ENCODE results near the gene LKAAEAR1. TPM values are rescaled to one million over a fixed set of nuclear protein-coding genes. Genes with fewer than 3 reads are reported as not detected.

Gene LKAAEAR1
- total and polyA plus RNA-seq, 2 of the 13 experiments (the other 11 are each of a cell fraction or from before 2014, with no cell fraction given) = not detected

- TF ChIP-seq KAT7 (CRISPR knock-in tag; IDR thresholded peaks at IDR 0.05; ENCODE audit: borderline replicate concordance) (peak; percentile 57; the same call in 1 of the 2 replicates), ZNF496 (CRISPR knock-in tag; IDR thresholded peaks at IDR 0.05; ENCODE audit: insufficient replicate concordance) (no peak), ZBTB8A (CRISPR knock-in tag; IDR thresholded peaks at IDR 0.05; ENCODE audit: borderline replicate concordance, low read depth) (no peak), MIXL1 (CRISPR knock-in tag; IDR thresholded peaks at IDR 0.05) (peak; percentile 32; the same call in 1 of the 2 replicates), CHD2 (IDR thresholded peaks at IDR 0.05; ENCODE audit: low read depth, low read length) (no peak; the same call in 1 of the 2 replicates), TAF15 (IDR thresholded peaks at IDR 0.05; ENCODE audit: low read depth, low read length, poor library complexity, severe bottlenecking) (no peak), GTF3A (CRISPR knock-in tag; conservative IDR thresholded peaks at IDR 0.05) (no peak), ZFX (CRISPR knock-in tag; IDR thresholded peaks at IDR 0.05; ENCODE audit: low read depth) (peak; percentile 97), MTA3 (CRISPR knock-in tag; IDR thresholded peaks at IDR 0.05) (no peak), AKAP8 (CRISPR knock-in tag; IDR thresholded peaks at IDR 0.05) (no peak; the same call in none of the 2 replicates), GTF2F1 (IDR thresholded peaks at IDR 0.05; ENCODE audit: low read length) (no peak), KDM5B (CRISPR knock-in tag; IDR thresholded peaks at IDR 0.05; ENCODE audit: borderline replicate concordance) (peak; percentile 6; the same call in 1 of the 2 replicates), BATF2 (CRISPR knock-in tag; IDR thresholded peaks at IDR 0.05) (no peak), SRY (CRISPR knock-in tag; IDR thresholded peaks at IDR 0.05) (no peak), MEIS2 (CRISPR knock-in tag; IDR thresholded peaks at IDR 0.05) (peak; percentile 85), SATB2 (CRISPR knock-in tag; IDR thresholded peaks at IDR 0.05) (no peak), RBFOX2 (IDR thresholded peaks at IDR 0.05; ENCODE audit: low read depth, low read length) (peak; percentile 68), FOXC1 (CRISPR knock-in tag; IDR thresholded peaks at IDR 0.05; ENCODE audit: borderline replicate concordance) (peak; percentile 61), ZNF430 (CRISPR knock-in tag; IDR thresholded peaks at IDR 0.05) (no peak), FOXM1 (CRISPR knock-in tag; IDR thresholded peaks at IDR 0.05) (no peak; the same call in 1 of the 2 replicates), RNF2 (conservative IDR thresholded peaks at IDR 0.05; ENCODE audit: low read depth) (no peak), SIN3A (IDR thresholded peaks at IDR 0.05; ENCODE audit: borderline replicate concordance, low read depth, low read length) (no peak), ZSCAN20 (CRISPR knock-in tag; IDR thresholded peaks at IDR 0.05; ENCODE audit: borderline replicate concordance) (peak; percentile 88), NFE2 (CRISPR knock-in tag; IDR thresholded peaks at IDR 0.05) (0 out of 2 replicates have a peak, but pooled peaks have one; percentile 5), ZNF274 (CRISPR knock-in tag; IDR thresholded peaks at IDR 0.05) (peak; percentile 85)
These were observed 33.8 kb downstream of the LKAAEAR1 start (continued) for GRCh38 chr20:64050261-64051032.

Measured in HepG2 (cell line).